Measurements from ENCODE around the gene PIP4K2A. TPM values are rescaled to one million over a fixed set of nuclear protein-coding genes. Genes with fewer than 3 reads are reported as not detected.

Gene PIP4K2A
- total and polyA plus RNA-seq, 2 experiments from 2014 or later: 16.5 to 31.1 TPM

DNA sequence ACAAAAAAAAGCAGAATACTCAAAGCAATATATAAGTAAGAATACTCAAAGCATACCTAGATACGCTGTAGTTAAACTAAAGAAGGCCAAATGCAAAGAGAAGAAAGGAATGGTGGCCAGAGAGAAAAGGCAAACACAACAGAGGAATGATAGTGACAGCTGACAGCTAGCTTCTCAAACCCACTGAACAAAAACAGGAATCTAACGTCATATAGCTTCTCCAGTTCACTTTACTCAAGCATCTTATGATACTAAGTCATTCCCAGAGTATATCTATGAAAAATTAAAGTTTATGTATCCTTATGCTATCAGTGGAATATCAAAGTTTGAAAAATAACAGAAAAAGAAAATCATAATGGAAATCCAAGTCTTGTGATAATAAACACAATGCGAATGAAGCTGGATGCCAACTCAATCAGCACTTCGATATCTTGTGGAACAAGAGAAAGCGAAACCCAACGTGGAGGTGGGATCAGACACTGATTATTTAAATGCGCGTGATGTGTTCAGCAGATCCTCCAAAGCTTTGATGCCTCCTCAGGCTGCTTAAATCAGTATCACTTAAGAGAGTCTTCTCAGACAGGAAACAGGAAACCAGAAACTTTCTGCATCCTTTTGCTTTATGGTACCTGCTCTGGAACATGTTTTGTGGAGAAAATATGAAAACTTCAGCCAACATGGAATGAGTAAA is 102.8 kb downstream of the PIP4K2A start:
- WGBS (ENCODE audit: low lambda C conversion rate, missing lambda C conversion rate): 92% methylated on average over 8 of the region's 8 CpGs
- Histone ChIP-seq H3K36me3 (replicated peaks; ENCODE audit: insufficient read depth, low read depth) (no peaks in the 10 kb centered on the region), H3K4me3 (no peak overlapping the region), H4K20me1 (ENCODE audit: insufficient read depth, poor library complexity, severe bottlenecking) (no peaks in the 10 kb centered on the region), H3K4me1 (ENCODE audit: insufficient read depth) (peaks cover 9% of the 10 kb centered on the region), H2AFZ (no peak overlapping the region), H3K9me3 (ENCODE audit: low read depth) (no peaks in the 10 kb centered on the region), H3K27ac (no peak overlapping the region), H3K4me2 (no peak overlapping the region), H3K9me2 (replicated peaks; ENCODE audit: insufficient read depth) (no peaks in the 10 kb centered on the region), H3K79me2 (peaks cover 26% of the 10 kb centered on the region), H3K27me3 (no peaks in the 10 kb centered on the region)
- TF ChIP-seq EZH2 (IDR thresholded peaks at IDR 0.05; ENCODE audit: borderline replicate concordance) (no peak), EZH2phosphoT487 (IDR thresholded peaks at IDR 0.05; ENCODE audit: low read depth, severe bottlenecking, unreplicated experiment) (no peak)
- TF ChIP-seq, protein P1, sequence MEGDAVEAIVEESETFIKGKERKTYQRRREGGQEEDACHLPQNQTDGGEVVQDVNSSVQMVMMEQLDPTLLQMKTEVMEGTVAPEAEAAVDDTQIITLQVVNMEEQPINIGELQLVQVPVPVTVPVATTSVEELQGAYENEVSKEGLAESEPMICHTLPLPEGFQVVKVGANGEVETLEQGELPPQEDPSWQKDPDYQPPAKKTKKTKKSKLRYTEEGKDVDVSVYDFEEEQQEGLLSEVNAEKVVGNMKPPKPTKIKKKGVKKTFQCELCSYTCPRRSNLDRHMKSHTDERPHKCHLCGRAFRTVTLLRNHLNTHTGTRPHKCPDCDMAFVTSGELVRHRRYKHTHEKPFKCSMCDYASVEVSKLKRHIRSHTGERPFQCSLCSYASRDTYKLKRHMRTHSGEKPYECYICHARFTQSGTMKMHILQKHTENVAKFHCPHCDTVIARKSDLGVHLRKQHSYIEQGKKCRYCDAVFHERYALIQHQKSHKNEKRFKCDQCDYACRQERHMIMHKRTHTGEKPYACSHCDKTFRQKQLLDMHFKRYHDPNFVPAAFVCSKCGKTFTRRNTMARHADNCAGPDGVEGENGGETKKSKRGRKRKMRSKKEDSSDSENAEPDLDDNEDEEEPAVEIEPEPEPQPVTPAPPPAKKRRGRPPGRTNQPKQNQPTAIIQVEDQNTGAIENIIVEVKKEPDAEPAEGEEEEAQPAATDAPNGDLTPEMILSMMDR (IDR thresholded peaks at IDR 0.05; ENCODE audit: poor library complexity): no peak
- DNase-seq (ENCODE audit: low spot score): no peak

DNA sequence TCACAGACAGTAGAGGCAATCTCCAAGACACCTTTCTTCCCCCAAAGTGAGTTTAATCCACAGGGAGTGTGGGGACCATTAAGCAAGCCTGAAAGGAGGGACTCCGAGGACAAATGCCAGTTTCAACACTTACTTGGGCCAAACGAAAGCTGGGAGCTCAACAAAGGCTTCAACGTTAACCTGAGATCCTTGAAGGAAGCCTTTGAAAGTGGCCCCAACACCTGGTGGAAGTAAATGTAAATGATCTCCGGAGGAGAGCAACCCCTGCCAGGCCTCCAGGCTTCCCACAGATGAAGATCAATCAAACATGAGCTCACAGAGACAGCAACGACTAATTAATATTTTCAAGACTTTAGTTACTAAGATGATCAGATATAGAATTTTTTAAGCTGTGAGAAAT is 103.8 kb downstream of the PIP4K2A start:
- H3K36me3 ChIP-seq (replicated peaks; ENCODE audit: insufficient read depth, low read depth): no peaks in the 10 kb centered on the region
- no peak overlapping the region for H2AFZ ChIP-seq
- no peak overlapping the region for H3K27ac ChIP-seq
- no peak overlapping the region for H3K4me3 ChIP-seq
- H3K4me1 ChIP-seq (ENCODE audit: insufficient read depth): no peaks in the 10 kb centered on the region
- peaks cover 18% of the 10 kb centered on the region for H3K79me2 ChIP-seq
- 81% methylated on average over 5 of the region's 5 CpGs for WGBS (ENCODE audit: low lambda C conversion rate, missing lambda C conversion rate)
- no peak overlapping the region for H3K4me2 ChIP-seq
- no peak for DNase-seq (ENCODE audit: low spot score)
- H3K9me2 ChIP-seq (replicated peaks; ENCODE audit: insufficient read depth): no peaks in the 10 kb centered on the region
- no peaks in the 10 kb centered on the region for H4K20me1 ChIP-seq (ENCODE audit: insufficient read depth, poor library complexity, severe bottlenecking)
- no peaks in the 10 kb centered on the region for H3K9me3 ChIP-seq (ENCODE audit: low read depth)
- no peaks in the 10 kb centered on the region for H3K27me3 ChIP-seq
- TF ChIP-seq, protein P1 (IDR thresholded peaks at IDR 0.05; ENCODE audit: poor library complexity): no peak
- no peak for TF ChIP-seq EZH2 (IDR thresholded peaks at IDR 0.05; ENCODE audit: borderline replicate concordance)

DNA sequence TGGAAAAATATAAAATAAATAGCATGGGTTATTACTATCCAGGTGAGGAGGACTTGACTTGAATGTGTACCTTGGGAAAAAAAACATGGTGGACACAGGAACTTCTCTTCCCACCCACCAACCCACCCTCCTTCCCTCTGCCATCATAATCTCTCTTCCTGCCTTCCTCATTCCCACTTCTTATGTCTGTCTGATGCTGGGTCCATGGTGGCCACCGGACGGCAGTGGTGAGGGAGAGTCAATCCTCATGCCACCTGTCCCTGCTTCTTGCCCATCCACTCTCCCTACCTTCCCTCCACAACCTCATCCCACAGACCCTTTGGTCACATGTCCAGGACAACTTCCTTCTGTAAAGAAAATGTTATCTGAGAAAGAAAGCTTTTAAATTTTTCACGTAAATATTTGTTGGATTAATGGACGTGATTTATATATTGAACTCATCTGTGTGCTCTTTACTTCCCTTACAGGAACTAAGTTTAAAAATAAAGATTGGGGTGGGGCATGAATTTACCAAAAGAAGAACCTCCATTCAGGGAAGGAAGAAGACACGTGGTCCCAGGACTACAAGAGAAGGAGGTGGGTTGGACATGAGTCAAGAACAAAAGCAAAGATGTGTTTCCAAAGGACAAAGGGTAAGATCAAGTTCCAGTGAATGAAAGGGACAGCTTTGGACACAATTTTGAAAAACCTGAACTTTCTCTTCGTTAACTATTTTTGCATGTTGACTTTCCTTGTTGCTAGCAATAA is 104.5 kb downstream of the PIP4K2A start:
- 74% methylated on average over 6 of the region's 6 CpGs for WGBS (ENCODE audit: low lambda C conversion rate, missing lambda C conversion rate)
- Histone ChIP-seq H3K4me2 (no peak overlapping the region), H2AFZ (no peak overlapping the region), H3K4me1 (ENCODE audit: insufficient read depth) (no peaks in the 10 kb centered on the region), H3K27ac (no peak overlapping the region), H4K20me1 (ENCODE audit: insufficient read depth, poor library complexity, severe bottlenecking) (no peaks in the 10 kb centered on the region), H3K36me3 (replicated peaks; ENCODE audit: insufficient read depth, low read depth) (no peaks in the 10 kb centered on the region), H3K79me2 (peaks cover 17% of the 10 kb centered on the region), H3K9me3 (ENCODE audit: low read depth) (no peaks in the 10 kb centered on the region), H3K27me3 (no peaks in the 10 kb centered on the region), H3K4me3 (no peak overlapping the region), H3K9me2 (replicated peaks; ENCODE audit: insufficient read depth) (no peaks in the 10 kb centered on the region)
- no peak for DNase-seq (ENCODE audit: low spot score)
- TF ChIP-seq EZH2 (IDR thresholded peaks at IDR 0.05; ENCODE audit: borderline replicate concordance) (no peak), EZH2phosphoT487 (IDR thresholded peaks at IDR 0.05; ENCODE audit: low read depth, severe bottlenecking, unreplicated experiment) (no peak)
- TF ChIP-seq, protein P1 (IDR thresholded peaks at IDR 0.05; ENCODE audit: poor library complexity): no peak
